K562 (cell line): Measurements from ENCODE around the gene DIAPH1. TPM values are rescaled to one million over a fixed set of nuclear protein-coding genes. Genes with fewer than 3 reads are reported as not detected.

Source experiments
- ATAC-seq: fragments of 200-7000 bp; cut with Tn5 transposase; 3 replicates; pipeline ENCODE4 v1.9.1; 2020; ENCODE audit warnings: moderate library complexity
- BruUV-seq: library from RNA; stranded (reverse); fragments of 400-500 nt; replicated peaks from 2 replicates; lab custom pipeline; 2021; lab: Mats Ljungman, UMichigan
- CTCF ChIA-PET: fragments of 300-600 bp; formaldehyde crosslinking; extraction: SDS; loops from one replicate; lab custom pipeline; 2021; ENCODE audit warnings: low intra/inter-chr PET ratio; lab: Yijun Ruan, JAX
- POLR2A ChIA-PET: fragments of 300-600, 350-650 bp; sonication (Branson Sonifier 250); formaldehyde crosslinking; extraction: SDS; loops from one replicate; lab custom pipeline; 2021; ENCODE audit warnings: antibody characterized with exemption, inconsistent platforms; lab: Yijun Ruan, JAX
- DNase-seq, 4 experiments: peaks; one replicate each; pipeline versions ENCODE4 v3.0.0 to v3.0.0-alpha.2; 2011 to 2018; ENCODE audit warnings: low spot score in 3 of 4, mixed read lengths in 3 of 4; ENCODE audit errors: extremely low read depth in 1 of 4
- FAIRE-seq: peaks from 2 replicates; lab custom pipeline; 2011; peaks lifted over from hg19 to GRCh38; lab: Jason Lieb, UNC
- H2AFZ ChIP-seq: 2 replicates; pipeline ENCODE4 v1.6.0; 2011; ENCODE audit warnings: low read depth, low read length, control low read depth, inconsistent platforms
- H3K27ac ChIP-seq: fragments of 200-600 bp; 3 replicates; pipeline ENCODE4 v1.8.0; 2011; ENCODE audit warnings: low read depth, mild to moderate bottlenecking, control low read depth, inconsistent platforms, low read length, moderate library complexity, mixed read lengths; ENCODE audit errors: extremely low read depth
- H3K27me3 ChIP-seq, 2 experiments: fragments of 300-600 bp in 1 of 2; 2 replicates in 1 of 2; 3 replicates in 1 of 2; pipeline versions ENCODE4 v1.6.0 to v1.8.0; 2011; ENCODE audit warnings: inconsistent platforms in 2 of 2, low read length in 2 of 2, mild to moderate bottlenecking in 1 of 2, mixed read lengths in 1 of 2, moderate library complexity in 1 of 2; ENCODE audit not compliant: control insufficient read depth in 2 of 2, insufficient read depth in 2 of 2
- H3K36me3 ChIP-seq: fragments of 300-600 bp; 3 replicates; pipeline ENCODE4 v1.8.0; 2011; ENCODE audit warnings: mild to moderate bottlenecking, low read length, inconsistent platforms; ENCODE audit not compliant: control insufficient read depth, insufficient read depth
- H3K4me1 ChIP-seq, 2 experiments: fragments of 200-600 bp in 1 of 2; replicated peaks in 1 of 2; 2 replicates in 1 of 2; 3 replicates in 1 of 2; pipeline versions ENCODE4 v1.5.1 to v1.8.0; 2011; ENCODE audit warnings: inconsistent platforms in 2 of 2, low read length in 2 of 2, mild to moderate bottlenecking in 1 of 2, mixed read lengths in 1 of 2, moderate library complexity in 1 of 2; ENCODE audit not compliant: control insufficient read depth in 2 of 2, insufficient read depth in 2 of 2
- H3K4me2 ChIP-seq: 2 replicates; pipeline ENCODE4 v1.6.1; 2011; ENCODE audit warnings: low read length, control low read depth, inconsistent platforms, mixed read lengths; ENCODE audit not compliant: insufficient read depth
- H3K4me3 ChIP-seq: fragments of 200-600 bp; sonication (generic), shearing (Covaris generic); 2 replicates; pipeline ENCODE4 v1.5.1; 2016; ENCODE audit warnings: control low read depth, inconsistent platforms
- H3K79me2 ChIP-seq: fragments of 200-600 bp; 3 replicates; pipeline ENCODE4 v1.8.0; 2011; ENCODE audit warnings: low read length, inconsistent platforms; ENCODE audit not compliant: control insufficient read depth, insufficient read depth
- H3K9ac ChIP-seq, 2 experiments: 2 replicates each; pipeline versions ENCODE4 v1.6.0 to v1.6.1; 2011; ENCODE audit warnings: low read depth in 2 of 2, low read length in 2 of 2, control low read depth in 1 of 2, inconsistent platforms in 1 of 2, mild to moderate bottlenecking in 1 of 2, mixed read lengths in 1 of 2; ENCODE audit not compliant: insufficient read depth in 1 of 2
- H3K9me1 ChIP-seq: one replicate; pipeline ENCODE4 v1.6.0; 2011; ENCODE audit warnings: inconsistent platforms, mild to moderate bottlenecking, low read length, moderate library complexity; ENCODE audit not compliant: control insufficient read depth, insufficient read depth
- H3K9me3 ChIP-seq: replicated peaks from 2 replicates; pipeline ENCODE4 v1.5.1; 2011; ENCODE audit warnings: low read depth, low read length, inconsistent platforms; ENCODE audit not compliant: control insufficient read depth, insufficient read depth
- H4K20me1 ChIP-seq: replicated peaks from 2 replicates; pipeline ENCODE4 v1.6.1; 2011; ENCODE audit warnings: low read length, inconsistent platforms, mixed read lengths; ENCODE audit not compliant: control insufficient read depth, insufficient read depth
- ATF7 ChIP-seq: fragments of 450-650 bp; IDR thresholded peaks from 2 replicates; pipeline ENCODE4 v1.7.1; 2014; ENCODE audit warnings: mild to moderate bottlenecking, moderate library complexity
- ETV1 ChIP-seq: fragments of 450-650 bp; conservative IDR thresholded peaks from 2 replicates; pipeline ENCODE4 v1.6.1; 2016; ENCODE audit warnings: missing genetic modification characterization, control low read depth, low read depth, missing compliant biosample characterization
- HDGF ChIP-seq: fragments of 450-650 bp; IDR thresholded peaks from 2 replicates; pipeline ENCODE4 v1.6.1; 2016
- MYBL2 ChIP-seq, 2 experiments: fragments of 450-650 bp in 1 of 2; sonication (generic) in 1 of 2; formaldehyde crosslinking in 1 of 2; IDR thresholded peaks; 2 replicates each; pipeline versions ENCODE4 v1.6.1 to v1.8.1; 2017 to 2022; ENCODE audit warnings: borderline replicate concordance in 1 of 2, inconsistent platforms in 1 of 2, low read depth in 1 of 2, mild to moderate bottlenecking in 1 of 2, missing genetic modification reagents in 1 of 2, moderate library complexity in 1 of 2
- NR4A1 ChIP-seq, 2 experiments: fragments of 250-450 bp in 1 of 2; fragments of 450-650 bp in 1 of 2; sonication (Bioruptor Pico) in 1 of 2; IDR thresholded peaks; 2 replicates each; pipeline versions ENCODE4 v1.4.0 to v1.6.1; 2016 to 2020; ENCODE audit warnings: mild to moderate bottlenecking in 2 of 2, missing compliant biosample characterization in 1 of 2, missing genetic modification characterization in 1 of 2, moderate library complexity in 1 of 2
- RAD21 ChIP-seq, 2 experiments: fragments of 250-450 bp in 1 of 2; fragments of 450-650 bp in 1 of 2; sonication (Bioruptor Pico) in 1 of 2; formaldehyde crosslinking in 1 of 2; IDR thresholded peaks in 1 of 2; conservative IDR thresholded peaks in 1 of 2; 2 replicates each; pipeline versions ENCODE4 v1.4.0 to v1.8.0; 2020 to 2022; ENCODE audit warnings: mild to moderate bottlenecking in 2 of 2, moderate library complexity in 1 of 2
- RBBP5 ChIP-seq: fragments of 200-600 bp; sonication (generic); IDR thresholded peaks from 2 replicates; pipeline ENCODE4 v1.6.1; 2012; ENCODE audit warnings: borderline replicate concordance, mild to moderate bottlenecking, low read length, control low read depth, inconsistent platforms; ENCODE audit not compliant: insufficient read depth, poor library complexity, severe bottlenecking
- YY1 ChIP-seq, 3 experiments: IDR thresholded peaks; 2 replicates each; pipeline ENCODE4 v1.6.1; 2011; ENCODE audit warnings: low read length in 2 of 3, mild to moderate bottlenecking in 2 of 3, moderate library complexity in 2 of 3, borderline replicate concordance in 1 of 3, control low read depth in 1 of 3, low read depth in 1 of 3; ENCODE audit not compliant: insufficient read depth in 3 of 3, insufficient replicate concordance in 2 of 3, control insufficient read depth in 1 of 3, insufficient read length in 1 of 3; ENCODE audit errors: extremely low read depth in 1 of 3
- ZBTB17 ChIP-seq: fragments of 450-650 bp; formaldehyde crosslinking; IDR thresholded peaks from 2 replicates; pipeline ENCODE4 v1.4.0; 2020; ENCODE audit warnings: mild to moderate bottlenecking
- ZC3H11A ChIP-seq: IDR thresholded peaks from 2 replicates; pipeline ENCODE4 v1.6.1; 2012; ENCODE audit warnings: low read depth, low read length, improper control_type of control experiment
- ZNF740 ChIP-seq, 3 experiments: fragments of 200-800 bp in 1 of 3; sonication (Bioruptor generic) in 1 of 3; sonication (generic) in 1 of 3; formaldehyde crosslinking in 1 of 3; IDR thresholded peaks; 2 replicates each; pipeline versions ENCODE4 v1.6.1 to v1.8.0; 2016 to 2022; ENCODE audit warnings: mild to moderate bottlenecking in 2 of 3, missing compliant biosample characterization in 2 of 3, missing genetic modification characterization in 2 of 3, missing genetic modification reagents in 1 of 3
- WGBS: fragments of 100-300 bp; shearing (Covaris generic); methylation state at CpG from one replicate; pipeline ENCODE4 v1.1.6; 2016; ENCODE audit warnings: low coverage, mixed read lengths; ENCODE audit not compliant: insufficient coverage; ENCODE audit errors: missing lambda C conversion rate; 5-methylcytosine and 5-hydroxymethylcytosine counted together
- in situ Hi-C: fragments of 300-500 bp; cut with MboI; formaldehyde crosslinking; loops from 4 replicates; pipeline ENCODE4 v1.15.0; 2018; ENCODE audit warnings: inconsistent platforms, mixed read lengths
- intact Hi-C: fragments of 100-400 bp; cut with micrococcal nuclease; formaldehyde crosslinking; loops from 2 replicates; pipeline ENCODE4 v1.14.2; 2022
- polyA plus RNA-seq, 8 experiments: library from polyadenylated mRNA; depleted of rRNA in 4 of 8; stranded (reverse) in 5 of 8; unstranded in 3 of 8; fragments of >200 nt; fragmentation: Nextera tagmentation in 2 of 8; fragmentation: Illumina TruSeq in 1 of 8; extraction: Ambion mirVana in 2 of 8; extraction: Trizol in 1 of 8; gene quantifications; 2 replicates each; pipeline versions ENCODE4 v1.2.1 to v1.2.3, GENCODE V29; 2011 to 2014; ENCODE audit warnings: inconsistent platforms in 1 of 8, missing spikeins in 1 of 8
- total RNA-seq, 7 experiments: library from RNA; depleted of rRNA in 6 of 7; stranded (reverse); fragments of >200 nt in 6 of 7; fragmentation: Illumina TruSeq in 2 of 7; extraction: Trizol in 2 of 7; gene quantifications; 2 replicates each; pipeline versions ENCODE4 v1.2.1 to v1.2.3, GENCODE V29; 2011 to 2021; ENCODE audit warnings: low replicate concordance in 1 of 7
- TF ChIP-seq, protein P1 (sequence below): IDR thresholded peaks from 2 replicates; pipeline ENCODE4 v1.6.1; 2011; ENCODE audit warnings: borderline replicate concordance, low read depth, mild to moderate bottlenecking, moderate library complexity, low read length; ENCODE audit not compliant: insufficient read depth, poor library complexity, severe bottlenecking

Gene DIAPH1
- total and polyA plus RNA-seq, 9 of the 15 experiments (the other 6 are each of a cell fraction or from before 2014, with no cell fraction given), result 60.8 to 328 (median 97.8) TPM

DNA sequence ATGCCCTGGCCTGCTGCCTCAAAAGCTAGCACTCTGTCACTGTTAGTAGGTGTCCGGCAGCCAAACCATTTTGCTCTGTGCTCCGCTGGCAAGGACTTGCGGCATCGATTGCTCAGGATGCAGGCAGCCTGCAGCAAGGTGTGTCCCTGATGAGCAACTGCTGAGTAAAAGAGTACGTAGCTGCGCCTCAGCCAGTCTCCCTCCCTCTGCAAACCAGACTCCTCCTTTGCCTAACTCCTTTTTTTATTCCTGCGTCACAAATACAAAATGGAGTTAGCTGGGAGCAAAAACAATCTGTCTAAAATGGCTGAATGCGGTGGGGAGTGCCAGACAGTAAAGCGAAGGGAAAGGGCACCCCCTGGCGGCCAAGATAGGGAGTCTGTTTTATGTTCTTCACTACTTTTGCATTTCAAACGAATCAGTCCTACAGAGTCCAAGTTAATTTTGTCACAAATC lies 61.1 kb downstream of the DIAPH1 start:
- no peaks in the 10 kb centered on the region for H3K9me1 ChIP-seq
- 0 out of 4 replicates have a peak overlapping the region, but pooled peaks of 1 of the 2 experiments have one; percentile 33 for H3K9ac ChIP-seq
- no peak overlapping the region for H3K4me2 ChIP-seq
- FAIRE-seq, result peak; percentile 88
- 61% methylated on average over 11 of the region's 11 CpGs for WGBS
- no peaks in the 10 kb centered on the region for H3K9me3 ChIP-seq
- peaks cover 91% of the 10 kb centered on the region for H3K36me3 ChIP-seq
- DNase-seq, result peak; percentile 50 to 78 (median 54)
- H3K27ac ChIP-seq, result peak overlapping the region; percentile 67; the same call in 2 of the 3 replicates
- peak overlapping the region; percentile 58 for H2AFZ ChIP-seq
- no TSS peak for BruUV-seq
- H3K4me3 ChIP-seq, result no peak overlapping the region
- no peaks in the 10 kb centered on the region; a peak in 1 of 5 replicates for H3K4me1 ChIP-seq
- ATAC-seq, result peak; percentile 86
- ChIA-PET POLR2A (interaction anchor here (0.6 to 1.2 kb wide), 4 partner anchors 10 to 187 kb away, joined by 3 to 4 read pairs (median 4); no protein-coding TSS in a partner anchor), CTCF (interaction anchor here (0.6 to 1.2 kb wide), 10 partner anchors 128 to 464 kb away, joined by 3 to 7 read pairs (median 3); partner anchors contain the start of genes PCDHB15, PCDHGA11, PCDHGA12 and PCDHGA2)
- H3K27me3 ChIP-seq, result no peaks in the 10 kb centered on the region
- intact Hi-C loops, result loop anchor here (2.0 kb wide), 2 partner anchors 137 to 345 kb away; partner anchors contain the start of genes PCDHB13 and PCDHGA11
- in situ Hi-C loops, result no loop called here
- H3K79me2 ChIP-seq, result peaks cover 34% of the 10 kb centered on the region
- no peaks in the 10 kb centered on the region for H4K20me1 ChIP-seq
- TF ChIP-seq ATF7 (peak; percentile 19; the same call in 1 of the 2 replicates), ZC3H11A (peak; percentile 98), ZBTB17 (CRISPR knock-in tag) (peak; percentile 75), RAD21 (CRISPR knock-in tag; conservative IDR thresholded peaks at IDR 0.05 in 1 of 2, IDR thresholded peaks at IDR 0.05 in 1 of 2) (peak; percentile 61 to 71), NR4A1 (CRISPR knock-in tag; IDR thresholded peaks at IDR 0.05) (no peak), NR4A1 (tag; IDR thresholded peaks at IDR 0.05) (peak; percentile 73), ZNF740 (CRISPR knock-in tag; IDR thresholded peaks at IDR 0.05) (no peak), ZNF740 (tag; IDR thresholded peaks at IDR 0.05) (peak in 1 of 2 experiments; percentile 45; a peak in 1 of 4 replicates), RBBP5 (no peak), YY1 (IDR thresholded peaks at IDR 0.05; ENCODE audit: borderline replicate concordance in 1 of 3, control insufficient read depth in 1 of 3, extremely low read depth in 1 of 3, insufficient read depth in 3 of 3, insufficient read length in 1 of 3, insufficient replicate concordance in 2 of 3, low read depth in 1 of 3, low read length in 2 of 3) (peak; percentile 81 to 98 (median 97)), MYBL2 (IDR thresholded peaks at IDR 0.05; ENCODE audit: low read depth) (no peak), MYBL2 (CRISPR knock-in tag; IDR thresholded peaks at IDR 0.05; ENCODE audit: borderline replicate concordance) (no peak), ETV1 (0 out of 2 replicates have a peak, but pooled peaks have one; percentile 9), HDGF (no peak)
- TF ChIP-seq, protein P1, sequence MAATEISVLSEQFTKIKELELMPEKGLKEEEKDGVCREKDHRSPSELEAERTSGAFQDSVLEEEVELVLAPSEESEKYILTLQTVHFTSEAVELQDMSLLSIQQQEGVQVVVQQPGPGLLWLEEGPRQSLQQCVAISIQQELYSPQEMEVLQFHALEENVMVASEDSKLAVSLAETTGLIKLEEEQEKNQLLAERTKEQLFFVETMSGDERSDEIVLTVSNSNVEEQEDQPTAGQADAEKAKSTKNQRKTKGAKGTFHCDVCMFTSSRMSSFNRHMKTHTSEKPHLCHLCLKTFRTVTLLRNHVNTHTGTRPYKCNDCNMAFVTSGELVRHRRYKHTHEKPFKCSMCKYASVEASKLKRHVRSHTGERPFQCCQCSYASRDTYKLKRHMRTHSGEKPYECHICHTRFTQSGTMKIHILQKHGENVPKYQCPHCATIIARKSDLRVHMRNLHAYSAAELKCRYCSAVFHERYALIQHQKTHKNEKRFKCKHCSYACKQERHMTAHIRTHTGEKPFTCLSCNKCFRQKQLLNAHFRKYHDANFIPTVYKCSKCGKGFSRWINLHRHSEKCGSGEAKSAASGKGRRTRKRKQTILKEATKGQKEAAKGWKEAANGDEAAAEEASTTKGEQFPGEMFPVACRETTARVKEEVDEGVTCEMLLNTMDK, result peak; percentile 79
